ENCODE results near the gene CFAP100.

Gene CFAP100

DNA sequence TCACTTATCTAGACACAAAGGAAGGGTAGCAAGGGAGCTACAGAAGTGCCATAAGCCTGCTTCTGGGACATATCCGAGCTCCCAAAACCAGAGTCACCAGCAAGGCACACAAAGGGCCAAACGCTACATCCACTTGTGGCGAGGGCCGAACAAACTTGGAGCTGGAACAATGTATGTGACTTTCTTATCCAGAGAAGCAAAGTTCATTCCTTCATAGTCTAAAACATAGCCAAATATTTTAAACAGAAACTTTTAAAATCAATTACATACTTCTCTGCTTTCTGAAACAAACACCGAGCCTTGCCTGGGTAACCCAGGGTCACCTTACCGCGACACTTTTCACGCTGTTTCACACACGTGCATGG is 65.0 kb downstream of the CFAP100 start:
- H3K9ac ChIP-seq (ENCODE audit: low read depth, low read length), result no peak overlapping the region
- H3K4me3 ChIP-seq (ENCODE audit: low read depth, low read length), result no peak overlapping the region
- H3K9me3 ChIP-seq (ENCODE audit: control insufficient read depth, insufficient read depth, low read length), result no peaks in the 10 kb centered on the region
- H3K4me1 ChIP-seq (ENCODE audit: control insufficient read depth, insufficient read depth, low read length), result no peaks in the 10 kb centered on the region
- H3K27ac ChIP-seq (ENCODE audit: low read depth, low read length), result no peak overlapping the region
- H3K36me3 ChIP-seq (ENCODE audit: control insufficient read depth, insufficient read depth, low read length), result peaks cover 84% of the 10 kb centered on the region
- no peaks in the 10 kb centered on the region for H3K27me3 ChIP-seq (ENCODE audit: control insufficient read depth, insufficient read depth, low read length)

GRCh38 chr3:126460381-126460780 is 65.7 kb downstream of the CFAP100 start:
- Histone ChIP-seq H3K27me3 (ENCODE audit: control insufficient read depth, insufficient read depth, low read length) (no peaks in the 10 kb centered on the region), H3K36me3 (ENCODE audit: control insufficient read depth, insufficient read depth, low read length) (peaks cover 88% of the 10 kb centered on the region), H3K9me3 (ENCODE audit: control insufficient read depth, insufficient read depth, low read length) (no peaks in the 10 kb centered on the region), H3K4me3 (ENCODE audit: low read depth, low read length) (no peak overlapping the region), H3K9ac (ENCODE audit: low read depth, low read length) (no peak overlapping the region), H3K27ac (ENCODE audit: low read depth, low read length) (no peak overlapping the region), H3K4me1 (ENCODE audit: control insufficient read depth, insufficient read depth, low read length) (no peaks in the 10 kb centered on the region)

DNA sequence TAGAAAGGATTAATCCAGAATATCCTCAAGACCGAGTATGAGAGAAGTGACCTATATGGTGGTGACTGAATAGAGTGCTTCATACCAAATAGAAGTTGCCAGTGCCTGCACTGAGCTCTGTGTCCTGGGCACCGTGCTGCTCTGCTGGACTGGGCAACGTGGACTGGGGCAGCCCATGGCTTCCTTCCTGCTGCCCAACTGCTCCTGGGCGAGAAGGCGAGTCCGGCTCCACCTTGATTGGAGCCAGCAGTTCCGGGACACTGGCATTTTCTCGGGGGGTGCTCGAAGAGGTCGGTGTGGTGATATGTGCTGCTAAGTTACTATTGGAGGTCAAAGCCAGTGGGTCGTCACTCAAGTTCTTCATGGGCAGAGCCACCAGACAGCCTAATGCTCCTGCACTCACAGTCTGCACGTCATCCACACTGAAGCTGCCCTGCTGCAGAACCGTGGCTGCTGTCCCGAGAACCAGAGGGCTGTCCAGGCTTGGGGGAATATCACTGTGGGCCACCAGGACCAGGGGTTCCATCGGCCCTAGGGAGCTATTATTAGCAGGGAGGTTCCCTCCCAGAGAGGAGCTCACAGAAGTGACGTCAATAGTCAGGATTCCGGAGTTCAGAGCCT is 66.9 kb downstream of the CFAP100 start:
- H3K9ac ChIP-seq (ENCODE audit: low read depth, low read length), result no peak overlapping the region

DNA sequence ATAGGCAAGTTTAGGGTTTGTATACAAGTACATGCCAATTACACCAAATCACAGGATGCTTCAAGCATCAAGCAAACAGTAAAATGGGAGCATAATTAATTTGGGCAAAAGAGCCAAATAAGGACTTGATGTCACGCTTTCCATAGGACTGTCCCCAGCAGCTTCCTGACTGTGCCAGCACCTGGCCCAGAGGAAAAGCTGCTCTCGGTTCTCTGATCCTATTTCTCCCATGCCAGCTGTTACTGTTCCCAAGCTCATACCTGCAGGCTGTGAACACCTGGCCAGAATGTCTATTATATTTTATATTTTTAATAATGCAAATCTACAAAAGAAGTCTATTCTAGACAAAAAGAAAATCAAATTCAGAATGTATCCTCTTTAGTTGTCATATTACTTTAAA is 68.8 kb downstream of the CFAP100 start:
- peaks cover 96% of the 10 kb centered on the region for H3K36me3 ChIP-seq (ENCODE audit: control insufficient read depth, insufficient read depth, low read length)
- H3K4me3 ChIP-seq (ENCODE audit: low read depth, low read length), result no peak overlapping the region
- H3K9ac ChIP-seq (ENCODE audit: low read depth, low read length), result no peak overlapping the region
- H3K27me3 ChIP-seq (ENCODE audit: control insufficient read depth, insufficient read depth, low read length), result no peaks in the 10 kb centered on the region
- no peaks in the 10 kb centered on the region for H3K4me1 ChIP-seq (ENCODE audit: control insufficient read depth, insufficient read depth, low read length)
- no peaks in the 10 kb centered on the region for H3K9me3 ChIP-seq (ENCODE audit: control insufficient read depth, insufficient read depth, low read length)
- H3K27ac ChIP-seq (ENCODE audit: low read depth, low read length), result no peak overlapping the region

More for the DNA sequence above, 66.9 kb downstream of the CFAP100 start:
- peaks cover 94% of the 10 kb centered on the region for H3K36me3 ChIP-seq (ENCODE audit: control insufficient read depth, insufficient read depth, low read length)
- H3K4me1 ChIP-seq (ENCODE audit: control insufficient read depth, insufficient read depth, low read length), result no peaks in the 10 kb centered on the region
- no peaks in the 10 kb centered on the region for H3K27me3 ChIP-seq (ENCODE audit: control insufficient read depth, insufficient read depth, low read length)
- H3K4me3 ChIP-seq (ENCODE audit: low read depth, low read length), result no peak overlapping the region
- no peaks in the 10 kb centered on the region for H3K9me3 ChIP-seq (ENCODE audit: control insufficient read depth, insufficient read depth, low read length)
- no peak overlapping the region for H3K27ac ChIP-seq (ENCODE audit: low read depth, low read length)

DNA sequence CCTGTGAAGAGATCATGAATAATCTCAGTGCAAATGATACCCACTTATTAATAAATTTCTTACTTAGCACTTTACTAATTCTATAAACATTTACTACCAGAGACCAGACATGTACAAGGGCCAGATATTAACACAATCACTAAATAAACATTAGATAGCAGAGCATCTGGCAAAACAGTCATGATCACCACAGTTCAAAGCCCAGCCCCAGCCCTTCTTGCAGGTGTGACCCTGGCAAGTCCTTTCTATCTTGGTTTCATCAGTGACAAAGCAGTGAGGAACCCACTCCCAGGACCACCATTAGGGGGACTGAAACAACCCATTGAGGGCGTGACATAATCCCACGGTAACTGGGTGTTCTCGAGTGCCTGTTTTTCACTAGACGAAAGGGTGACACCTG is 69.4 kb downstream of the CFAP100 start:
- no peak overlapping the region for H3K9ac ChIP-seq (ENCODE audit: low read depth, low read length)
- H3K9me3 ChIP-seq (ENCODE audit: control insufficient read depth, insufficient read depth, low read length), result no peaks in the 10 kb centered on the region
- H3K36me3 ChIP-seq (ENCODE audit: control insufficient read depth, insufficient read depth, low read length), result peaks cover 96% of the 10 kb centered on the region
- no peak overlapping the region for H3K4me3 ChIP-seq (ENCODE audit: low read depth, low read length)
- no peaks in the 10 kb centered on the region for H3K4me1 ChIP-seq (ENCODE audit: control insufficient read depth, insufficient read depth, low read length)
- H3K27me3 ChIP-seq (ENCODE audit: control insufficient read depth, insufficient read depth, low read length), result no peaks in the 10 kb centered on the region
- no peak overlapping the region for H3K27ac ChIP-seq (ENCODE audit: low read depth, low read length)

DNA sequence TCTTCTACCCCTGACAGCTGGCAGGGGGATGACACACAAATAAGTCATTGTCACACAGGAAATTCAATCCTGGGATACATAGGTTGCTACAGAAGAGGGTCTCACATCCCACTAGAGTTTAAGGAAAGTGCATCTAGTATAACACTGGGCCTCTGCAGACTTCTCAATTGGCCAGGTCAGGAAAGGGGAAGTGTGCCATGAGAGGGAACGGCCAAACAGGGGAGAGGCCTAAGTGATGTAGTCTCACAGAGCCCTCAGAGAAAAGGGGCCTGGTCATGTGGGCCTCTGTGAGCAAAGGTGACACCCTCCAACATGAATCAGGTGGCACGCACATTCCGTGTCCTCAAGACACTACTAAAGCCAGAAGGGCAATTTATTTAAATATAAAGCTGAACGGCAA is 69.8 kb downstream of the CFAP100 start:
- Histone ChIP-seq H3K9me3 (ENCODE audit: control insufficient read depth, insufficient read depth, low read length) (no peaks in the 10 kb centered on the region), H3K36me3 (ENCODE audit: control insufficient read depth, insufficient read depth, low read length) (peaks cover 96% of the 10 kb centered on the region), H3K9ac (ENCODE audit: low read depth, low read length) (no peak overlapping the region), H3K27ac (ENCODE audit: low read depth, low read length) (no peak overlapping the region), H3K27me3 (ENCODE audit: control insufficient read depth, insufficient read depth, low read length) (no peaks in the 10 kb centered on the region), H3K4me3 (ENCODE audit: low read depth, low read length) (no peak overlapping the region), H3K4me1 (ENCODE audit: control insufficient read depth, insufficient read depth, low read length) (no peaks in the 10 kb centered on the region)

DNA sequence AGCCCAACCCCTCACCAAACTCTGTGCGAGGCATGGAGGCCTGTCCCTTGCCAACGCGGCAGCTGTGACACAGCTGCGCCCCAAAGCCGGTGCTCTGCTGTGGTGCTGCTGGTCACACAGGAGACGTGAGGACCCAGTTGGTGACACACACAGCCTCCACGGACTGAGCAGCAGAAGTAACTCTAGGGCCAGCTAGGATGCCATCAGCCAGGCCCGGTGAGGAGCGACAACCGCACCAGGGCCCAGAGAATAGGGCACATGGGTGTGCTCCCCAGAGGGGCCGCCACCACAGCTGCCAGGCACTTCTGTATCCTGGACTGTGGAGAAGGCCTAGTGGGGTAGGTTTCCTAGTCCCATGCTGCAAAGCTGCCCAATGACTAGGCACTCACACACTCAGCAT is 70.3 kb downstream of the CFAP100 start:
- H3K9ac ChIP-seq (ENCODE audit: low read depth, low read length), result no peak overlapping the region
- H3K9me3 ChIP-seq (ENCODE audit: control insufficient read depth, insufficient read depth, low read length), result no peaks in the 10 kb centered on the region
- H3K36me3 ChIP-seq (ENCODE audit: control insufficient read depth, insufficient read depth, low read length), result peaks cover 96% of the 10 kb centered on the region
- H3K27me3 ChIP-seq (ENCODE audit: control insufficient read depth, insufficient read depth, low read length), result no peaks in the 10 kb centered on the region
- H3K4me1 ChIP-seq (ENCODE audit: control insufficient read depth, insufficient read depth, low read length), result no peaks in the 10 kb centered on the region
- H3K27ac ChIP-seq (ENCODE audit: low read depth, low read length), result no peak overlapping the region
- no peak overlapping the region for H3K4me3 ChIP-seq (ENCODE audit: low read depth, low read length)

GRCh38 chr3:126465928-126466544 is 71.3 kb downstream of the CFAP100 start:
- no peaks in the 10 kb centered on the region for H3K27me3 ChIP-seq (ENCODE audit: control insufficient read depth, insufficient read depth, low read length)
- H3K9ac ChIP-seq (ENCODE audit: low read depth, low read length), result no peak overlapping the region
- H3K4me1 ChIP-seq (ENCODE audit: control insufficient read depth, insufficient read depth, low read length), result no peaks in the 10 kb centered on the region
- H3K27ac ChIP-seq (ENCODE audit: low read depth, low read length), result no peak overlapping the region
- H3K4me3 ChIP-seq (ENCODE audit: low read depth, low read length), result no peak overlapping the region
- H3K36me3 ChIP-seq (ENCODE audit: control insufficient read depth, insufficient read depth, low read length), result peaks cover 96% of the 10 kb centered on the region
- no peaks in the 10 kb centered on the region for H3K9me3 ChIP-seq (ENCODE audit: control insufficient read depth, insufficient read depth, low read length)

DNA sequence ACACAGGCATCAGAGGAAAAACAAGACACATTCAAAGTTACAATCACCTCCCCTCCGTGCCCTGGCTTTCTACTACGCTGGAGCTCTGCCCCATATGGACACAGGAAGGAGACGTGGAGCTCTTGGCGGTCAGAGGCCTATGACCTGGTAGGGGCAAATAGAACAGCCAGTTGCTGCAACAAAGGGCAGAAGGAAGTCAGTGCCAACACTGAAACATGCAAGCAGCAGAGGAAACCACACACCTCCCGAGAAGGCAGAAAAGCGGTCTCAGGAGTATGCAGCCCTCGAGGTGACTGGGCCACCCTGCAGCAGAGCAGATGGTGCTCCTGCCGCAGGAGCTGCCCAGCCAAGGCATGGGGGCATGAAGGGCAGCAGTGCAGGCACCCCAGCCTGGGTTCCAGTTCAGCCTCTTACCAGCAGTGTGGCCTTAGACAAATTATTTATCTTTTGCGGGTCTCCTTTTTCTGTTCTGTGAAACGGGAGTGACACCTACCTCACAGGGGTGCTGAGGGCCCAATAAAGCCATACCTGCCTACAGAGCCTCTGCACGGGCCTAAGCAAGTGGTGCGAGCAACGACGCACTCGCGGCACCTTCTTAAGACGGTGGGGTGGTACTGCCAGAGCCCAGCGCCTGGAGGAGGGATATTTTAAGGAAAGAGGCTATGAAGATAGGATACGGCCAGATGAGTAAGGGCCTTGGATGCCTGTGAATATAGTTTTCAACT is 72.3 kb downstream of the CFAP100 start:
- no peaks in the 10 kb centered on the region for H3K9me3 ChIP-seq (ENCODE audit: control insufficient read depth, insufficient read depth, low read length)
- H3K4me1 ChIP-seq (ENCODE audit: control insufficient read depth, insufficient read depth, low read length), result no peaks in the 10 kb centered on the region; the same call in 1 of the 2 replicates
- peaks cover 96% of the 10 kb centered on the region for H3K36me3 ChIP-seq (ENCODE audit: control insufficient read depth, insufficient read depth, low read length)
- H3K27ac ChIP-seq (ENCODE audit: low read depth, low read length), result no peak overlapping the region
- no peak overlapping the region for H3K4me3 ChIP-seq (ENCODE audit: low read depth, low read length)
- H3K9ac ChIP-seq (ENCODE audit: low read depth, low read length), result no peak overlapping the region
- no peaks in the 10 kb centered on the region for H3K27me3 ChIP-seq (ENCODE audit: control insufficient read depth, insufficient read depth, low read length)

DNA sequence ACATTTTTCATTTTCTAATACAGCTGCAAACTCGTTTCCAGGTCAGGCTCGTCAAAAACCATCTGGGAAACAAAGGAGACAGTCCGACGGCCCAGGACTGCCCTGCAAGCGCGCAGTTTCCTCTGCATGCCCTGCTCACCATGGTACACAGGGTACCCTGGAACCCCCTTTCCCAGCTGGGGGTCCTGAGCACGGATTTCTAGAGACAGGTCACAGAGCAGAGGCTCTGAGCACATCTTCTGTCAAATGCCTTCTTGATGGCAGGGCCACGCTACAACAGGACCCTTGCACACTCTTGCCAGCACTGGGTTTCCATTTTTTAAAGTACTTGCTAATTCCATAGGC is 72.9 kb downstream of the CFAP100 start:
- peaks cover 94% of the 10 kb centered on the region for H3K36me3 ChIP-seq (ENCODE audit: control insufficient read depth, insufficient read depth, low read length)

More for the DNA sequence above, 72.9 kb downstream of the CFAP100 start:
- Histone ChIP-seq H3K4me1 (ENCODE audit: control insufficient read depth, insufficient read depth, low read length) (peaks cover 1% of the 10 kb centered on the region; the same call in 1 of the 2 replicates), H3K27me3 (ENCODE audit: control insufficient read depth, insufficient read depth, low read length) (no peaks in the 10 kb centered on the region), H3K4me3 (ENCODE audit: low read depth, low read length) (no peak overlapping the region), H3K27ac (ENCODE audit: low read depth, low read length) (no peak overlapping the region), H3K9ac (ENCODE audit: low read depth, low read length) (no peak overlapping the region), H3K9me3 (ENCODE audit: control insufficient read depth, insufficient read depth, low read length) (no peaks in the 10 kb centered on the region)

All from HUES48 (cell line).